Measurements from ENCODE around the gene COQ4. TPM values are rescaled to one million over a fixed set of nuclear protein-coding genes. Genes with fewer than 3 reads are reported as not detected.

Gene COQ4
- total RNA-seq, 3 donors from 2014 or later: 43.2 to 63.9 (median 59.1) TPM

- H3K4me1 ChIP-seq (ENCODE audit: low read depth): no peaks in the 10 kb centered on the region
- TF ChIP-seq CTCF (IDR thresholded peaks at IDR 0.05): no peak
- intact Hi-C loops (cut with DNase I, micrococcal nuclease): no loop called here
- no peaks in the 10 kb centered on the region for H3K9me3 ChIP-seq
- ATAC-seq (no peak), DNase-seq (no peak)
- H3K4me3 ChIP-seq: no peak overlapping the region
- no peaks in the 10 kb centered on the region for H3K36me3 ChIP-seq (ENCODE audit: low read depth)
These were observed 36.2 kb upstream of the COQ4 start for GRCh38 chr9:128286440-128286839.

- no peak for DNase-seq
- no peak for TF ChIP-seq CTCF (IDR thresholded peaks at IDR 0.05)
- no peaks in the 10 kb centered on the region for H3K36me3 ChIP-seq (ENCODE audit: low read depth)
- no peaks in the 10 kb centered on the region for H3K4me1 ChIP-seq (ENCODE audit: low read depth)
- H3K4me3 ChIP-seq: no peak overlapping the region
- no peak for ATAC-seq
- H3K9me3 ChIP-seq: no peaks in the 10 kb centered on the region
- intact Hi-C loops (cut with DNase I, micrococcal nuclease): no loop called here
These were observed 34.2 kb upstream of the COQ4 start for GRCh38 chr9:128288273-128289004.

GRCh38 chr9:128292009-128292408 is 30.6 kb upstream of the COQ4 start:
- no peak overlapping the region for H3K4me3 ChIP-seq

GRCh38 chr9:128293091-128293490 is 29.5 kb upstream of the COQ4 start:
- no peak for ATAC-seq
- DNase-seq: no peak

More at GRCh38 chr9:128292009-128292408, 30.6 kb upstream of the COQ4 start:
- H3K9me3 ChIP-seq: no peaks in the 10 kb centered on the region
- peaks cover 7% of the 10 kb centered on the region for H3K4me1 ChIP-seq (ENCODE audit: low read depth)
- H3K36me3 ChIP-seq (ENCODE audit: low read depth): no peaks in the 10 kb centered on the region
- no peak for DNase-seq
- ATAC-seq: no peak
- intact Hi-C loops (cut with DNase I, micrococcal nuclease): no loop called here
- TF ChIP-seq CTCF (IDR thresholded peaks at IDR 0.05): no peak

GRCh38 chr9:128294142-128294541 is 28.5 kb upstream of the COQ4 start:
- Histone ChIP-seq H3K4me3 (no peak overlapping the region), H3K4me1 (ENCODE audit: low read depth) (peaks cover 11% of the 10 kb centered on the region), H3K36me3 (ENCODE audit: low read depth) (no peaks in the 10 kb centered on the region), H3K9me3 (no peaks in the 10 kb centered on the region)
- ATAC-seq (no peak), DNase-seq (no peak)
- no peak for TF ChIP-seq CTCF (IDR thresholded peaks at IDR 0.05)
- intact Hi-C loops (cut with DNase I, micrococcal nuclease): no loop called here

More at GRCh38 chr9:128293091-128293490, 29.5 kb upstream of the COQ4 start:
- H3K4me3 ChIP-seq: no peak overlapping the region
- no peak for TF ChIP-seq CTCF (IDR thresholded peaks at IDR 0.05)
- H3K4me1 ChIP-seq (ENCODE audit: low read depth): peaks cover 11% of the 10 kb centered on the region
- H3K9me3 ChIP-seq: no peaks in the 10 kb centered on the region
- no peaks in the 10 kb centered on the region for H3K36me3 ChIP-seq (ENCODE audit: low read depth)
- intact Hi-C loops (cut with DNase I, micrococcal nuclease): no loop called here
